ENCODE results near the gene MAD1L1.
A peak's percentile ranks its signal among the peaks of the same experiment; 100 is the strongest.

GRCh38 chr7:1979591-1980560 lies 252.9 kb downstream of the MAD1L1 start:
- TF ChIP-seq CTCF (IDR thresholded peaks at IDR 0.05; ENCODE audit: low read depth, low read length, poor library complexity, severe bottlenecking) (peak; percentile 45), EZH2phosphoT487 (IDR thresholded peaks at IDR 0.05; ENCODE audit: borderline replicate concordance, low read length) (no peak)
